HL-60 (cell line): ENCODE data around the gene HSD11B2.

Experiments used
- DNase-seq, 2 experiments: peaks; one replicate each; pipeline ENCODE4 v3.0.0-alpha.2; 2010 to 2020; ENCODE audit warnings: low read depth in 1 of 2, low spot score in 1 of 2
- H3K27ac ChIP-seq: fragments of 250-450 bp; sonication (Bioruptor Pico); replicated peaks from 2 replicates; pipeline ENCODE4 v1.5.1; 2020; ENCODE audit warnings: mild to moderate bottlenecking, moderate library complexity
- H3K27me3 ChIP-seq: fragments of 250-450 bp; sonication (Bioruptor Pico); 2 replicates; pipeline ENCODE4 v1.5.1; 2021; ENCODE audit warnings: mild to moderate bottlenecking, moderate library complexity; ENCODE audit not compliant: insufficient read depth, poor library complexity, severe bottlenecking
- H3K4me3 ChIP-seq: replicated peaks from 2 replicates; pipeline ENCODE4 v1.5.1; 2011; ENCODE audit warnings: mild to moderate bottlenecking, control low read depth, low read length; ENCODE audit not compliant: insufficient read depth
- GABPA ChIP-seq: IDR thresholded peaks from 2 replicates; pipeline ENCODE4 v1.6.1; 2012; ENCODE audit warnings: low read depth
- POLR2AphosphoS5 ChIP-seq: IDR thresholded peaks from 2 replicates; pipeline ENCODE4 v1.6.1; 2012; ENCODE audit warnings: low read depth
- SPI1 ChIP-seq: IDR thresholded peaks from 2 replicates; pipeline ENCODE4 v1.6.1; 2012; ENCODE audit warnings: low read depth, mild to moderate bottlenecking, borderline replicate concordance
- TF ChIP-seq, protein P1 (sequence below): IDR thresholded peaks from one replicate; pipeline ENCODE4 v1.5.1; 2011; ENCODE audit warnings: low read length, control low read depth, inconsistent platforms; ENCODE audit not compliant: insufficient read depth
- TF ChIP-seq, protein P2 (sequence below): IDR thresholded peaks from 2 replicates; pipeline ENCODE4 v1.6.1; 2012; ENCODE audit warnings: low read depth; ENCODE audit not compliant: insufficient replicate concordance

The HSD11B2 gene

DNA sequence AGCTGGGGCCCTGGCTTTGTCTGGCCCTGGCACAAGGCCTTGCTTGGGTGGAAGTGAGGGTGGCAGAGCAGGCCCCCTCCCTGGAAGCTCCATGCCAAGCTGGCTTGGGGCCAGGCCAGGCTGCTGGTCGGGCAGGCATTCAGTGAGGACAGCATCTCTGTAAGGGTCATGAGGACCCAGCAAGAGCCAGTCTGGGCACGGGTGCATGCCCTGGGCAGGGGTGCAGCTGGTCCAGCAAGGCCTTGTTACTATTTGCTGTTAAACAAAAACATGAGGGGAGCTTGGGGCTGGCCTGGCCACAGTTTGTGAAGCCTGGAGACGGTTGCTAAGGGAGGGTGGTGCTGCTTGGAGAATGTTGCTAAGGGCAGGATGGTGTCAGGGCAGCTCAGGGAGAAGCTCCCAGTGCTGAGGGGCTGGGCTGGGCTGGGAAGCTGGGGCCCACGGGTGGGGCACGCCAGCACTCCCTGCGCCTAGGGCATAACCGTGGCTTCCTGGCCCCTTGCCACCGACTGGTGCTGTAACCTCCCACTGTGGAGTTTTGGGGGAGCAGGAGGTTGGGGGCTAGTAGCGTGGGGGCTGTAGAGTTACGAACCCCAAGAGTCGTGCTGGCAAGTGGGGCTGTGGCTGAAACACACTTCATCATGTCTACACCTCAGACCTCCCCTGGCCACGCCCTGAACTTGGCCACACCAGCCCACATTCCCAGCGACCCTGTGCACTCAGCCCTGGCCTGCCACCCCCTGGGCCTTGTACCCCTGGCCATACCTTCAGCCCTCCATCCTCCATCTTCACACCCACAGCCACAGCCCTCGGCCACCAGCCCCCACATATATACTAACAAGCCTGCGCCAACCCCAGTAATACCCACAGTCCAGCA is 39.3 kb upstream of the HSD11B2 start:
- no peak overlapping the region for H3K4me3 ChIP-seq
- no peak overlapping the region for H3K27ac ChIP-seq
- DNase-seq: no peak
- H3K27me3 ChIP-seq: peaks cover 20% of the 10 kb centered on the region
- no peak for TF ChIP-seq GABPA
- TF ChIP-seq, protein P1, sequence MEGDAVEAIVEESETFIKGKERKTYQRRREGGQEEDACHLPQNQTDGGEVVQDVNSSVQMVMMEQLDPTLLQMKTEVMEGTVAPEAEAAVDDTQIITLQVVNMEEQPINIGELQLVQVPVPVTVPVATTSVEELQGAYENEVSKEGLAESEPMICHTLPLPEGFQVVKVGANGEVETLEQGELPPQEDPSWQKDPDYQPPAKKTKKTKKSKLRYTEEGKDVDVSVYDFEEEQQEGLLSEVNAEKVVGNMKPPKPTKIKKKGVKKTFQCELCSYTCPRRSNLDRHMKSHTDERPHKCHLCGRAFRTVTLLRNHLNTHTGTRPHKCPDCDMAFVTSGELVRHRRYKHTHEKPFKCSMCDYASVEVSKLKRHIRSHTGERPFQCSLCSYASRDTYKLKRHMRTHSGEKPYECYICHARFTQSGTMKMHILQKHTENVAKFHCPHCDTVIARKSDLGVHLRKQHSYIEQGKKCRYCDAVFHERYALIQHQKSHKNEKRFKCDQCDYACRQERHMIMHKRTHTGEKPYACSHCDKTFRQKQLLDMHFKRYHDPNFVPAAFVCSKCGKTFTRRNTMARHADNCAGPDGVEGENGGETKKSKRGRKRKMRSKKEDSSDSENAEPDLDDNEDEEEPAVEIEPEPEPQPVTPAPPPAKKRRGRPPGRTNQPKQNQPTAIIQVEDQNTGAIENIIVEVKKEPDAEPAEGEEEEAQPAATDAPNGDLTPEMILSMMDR: no peak

DNA sequence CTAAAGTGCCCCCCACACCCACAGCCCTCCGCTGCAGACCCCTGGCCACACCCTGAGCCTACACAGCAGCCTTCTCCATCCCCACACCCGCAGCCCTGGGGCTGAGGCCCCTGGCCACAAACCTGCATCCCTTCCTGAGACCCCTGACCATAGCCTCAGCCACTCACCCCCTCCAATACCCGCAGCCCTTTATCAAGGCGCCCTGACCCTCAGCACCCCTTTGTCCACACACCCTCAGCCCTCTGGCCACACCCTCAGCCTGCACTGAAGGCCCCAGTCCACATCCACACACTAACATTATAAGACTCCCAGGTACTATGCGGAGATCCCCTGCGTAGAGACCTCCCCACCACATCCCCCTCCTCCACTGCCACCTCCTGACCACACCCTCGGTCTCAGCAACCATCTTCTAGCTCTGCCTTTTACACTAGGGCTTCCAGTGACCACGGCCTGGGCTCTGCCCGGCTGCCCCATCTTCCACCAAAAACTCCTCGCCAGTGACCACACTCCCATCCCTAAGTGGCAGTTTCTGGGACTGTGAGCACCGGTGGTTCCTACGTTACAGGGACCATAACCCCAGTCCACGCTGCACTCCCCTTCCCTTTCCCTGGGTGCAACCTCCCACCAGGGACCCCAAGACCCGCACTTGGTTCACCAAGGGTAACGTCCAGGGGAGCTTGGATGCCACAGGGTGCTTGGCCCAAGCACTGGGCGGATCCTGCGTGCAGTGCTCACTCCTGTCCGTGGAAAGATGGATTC is 38.4 kb upstream of the HSD11B2 start:
- TF ChIP-seq, protein P1: no peak
- TF ChIP-seq SPI1 (no peak), POLR2AphosphoS5 (no peak), GABPA (no peak)
- TF ChIP-seq, protein P2, sequence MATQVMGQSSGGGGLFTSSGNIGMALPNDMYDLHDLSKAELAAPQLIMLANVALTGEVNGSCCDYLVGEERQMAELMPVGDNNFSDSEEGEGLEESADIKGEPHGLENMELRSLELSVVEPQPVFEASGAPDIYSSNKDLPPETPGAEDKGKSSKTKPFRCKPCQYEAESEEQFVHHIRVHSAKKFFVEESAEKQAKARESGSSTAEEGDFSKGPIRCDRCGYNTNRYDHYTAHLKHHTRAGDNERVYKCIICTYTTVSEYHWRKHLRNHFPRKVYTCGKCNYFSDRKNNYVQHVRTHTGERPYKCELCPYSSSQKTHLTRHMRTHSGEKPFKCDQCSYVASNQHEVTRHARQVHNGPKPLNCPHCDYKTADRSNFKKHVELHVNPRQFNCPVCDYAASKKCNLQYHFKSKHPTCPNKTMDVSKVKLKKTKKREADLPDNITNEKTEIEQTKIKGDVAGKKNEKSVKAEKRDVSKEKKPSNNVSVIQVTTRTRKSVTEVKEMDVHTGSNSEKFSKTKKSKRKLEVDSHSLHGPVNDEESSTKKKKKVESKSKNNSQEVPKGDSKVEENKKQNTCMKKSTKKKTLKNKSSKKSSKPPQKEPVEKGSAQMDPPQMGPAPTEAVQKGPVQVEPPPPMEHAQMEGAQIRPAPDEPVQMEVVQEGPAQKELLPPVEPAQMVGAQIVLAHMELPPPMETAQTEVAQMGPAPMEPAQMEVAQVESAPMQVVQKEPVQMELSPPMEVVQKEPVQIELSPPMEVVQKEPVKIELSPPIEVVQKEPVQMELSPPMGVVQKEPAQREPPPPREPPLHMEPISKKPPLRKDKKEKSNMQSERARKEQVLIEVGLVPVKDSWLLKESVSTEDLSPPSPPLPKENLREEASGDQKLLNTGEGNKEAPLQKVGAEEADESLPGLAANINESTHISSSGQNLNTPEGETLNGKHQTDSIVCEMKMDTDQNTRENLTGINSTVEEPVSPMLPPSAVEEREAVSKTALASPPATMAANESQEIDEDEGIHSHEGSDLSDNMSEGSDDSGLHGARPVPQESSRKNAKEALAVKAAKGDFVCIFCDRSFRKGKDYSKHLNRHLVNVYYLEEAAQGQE: no peak
- H3K27ac ChIP-seq: no peak overlapping the region
- DNase-seq: no peak
- H3K27me3 ChIP-seq: peaks cover 20% of the 10 kb centered on the region
- no peak overlapping the region for H3K4me3 ChIP-seq

DNA sequence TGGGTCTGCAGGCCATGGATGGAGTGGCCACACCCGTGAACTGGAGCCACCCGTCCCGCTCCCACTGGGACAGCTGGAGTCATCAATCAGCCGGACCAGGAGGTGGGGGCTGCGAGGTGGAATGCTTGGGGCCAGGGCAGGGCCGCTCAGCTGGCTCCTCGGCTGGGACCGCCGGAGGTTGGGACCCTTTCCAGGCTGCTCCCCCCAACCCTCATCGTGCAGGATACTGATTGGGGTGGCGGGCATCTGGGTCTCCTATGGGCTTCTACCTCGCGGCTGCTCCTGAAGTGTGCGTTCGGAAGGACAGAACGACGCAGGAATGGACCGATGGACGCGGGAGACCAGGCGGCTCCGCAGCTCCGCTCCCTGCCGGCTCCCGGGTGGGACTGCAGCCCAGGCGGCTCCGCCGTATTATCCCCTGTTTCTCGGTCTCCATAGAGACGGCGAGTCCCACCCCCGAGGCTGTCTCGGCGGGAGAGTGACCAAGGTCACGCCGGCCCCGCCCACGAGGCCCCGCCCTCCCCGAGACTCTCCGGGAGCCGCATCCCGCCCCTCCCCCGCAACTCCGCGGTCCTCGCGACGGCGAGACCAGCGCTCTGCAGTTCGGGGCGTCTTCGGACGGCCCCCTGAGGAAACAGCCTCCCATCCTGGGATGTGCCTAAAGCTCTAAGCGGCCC is 37.7 kb upstream of the HSD11B2 start, which contains the start of gene TPPP3:
Gene TPPP3 (minus strand): TSS at position 388 of the 677 bp plus-strand sequence. CDS start 2,387 bp downstream, outside the sequence.
- Histone ChIP-seq H3K27ac (no peak within 1 kb of the TSS), H3K4me3 (no peak within 1 kb of the TSS), H3K27me3 (peaks cover 20% of the 10 kb centered on the region)
- TF ChIP-seq, protein P1: no peak
- no peak for TF ChIP-seq GABPA
- TF ChIP-seq POLR2AphosphoS5: no peak
- TF ChIP-seq SPI1: no peak
- TF ChIP-seq, protein P2: no peak
- DNase-seq: no peak
